Fibroblast of skin of right quadriceps (primary cell): ENCODE measurements around the gene GRB10.
"Not testable (repeated sequence)": the region's sequence is repeated elsewhere in the genome, so short reads cannot be mapped to it uniquely, and the experiment has no call there.

Experiments
- DNase-seq: peaks from one replicate; pipeline ENCODE4 v3.0.0-alpha.2; 2013

Gene GRB10

DNA sequence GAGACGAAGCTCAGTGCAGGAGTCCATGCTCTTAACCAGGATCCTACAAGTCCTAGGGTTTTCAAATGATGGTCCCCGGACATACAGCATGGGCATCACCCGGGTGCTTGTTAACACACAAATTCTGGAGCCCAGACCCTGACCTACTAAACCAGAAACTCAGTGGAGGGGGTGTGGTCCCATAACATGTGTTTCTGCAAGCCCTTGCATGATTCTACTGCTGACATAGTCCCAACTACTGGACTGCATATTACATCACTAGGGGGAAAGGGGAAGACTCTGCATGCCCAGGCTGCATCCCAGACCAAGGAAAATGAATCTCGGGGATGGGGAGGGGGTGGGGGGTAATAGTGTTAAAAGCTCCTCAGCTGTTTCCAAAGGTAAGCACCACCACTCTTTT, 40.3 kb downstream of the GRB10 start:
- DNase-seq, result no peak

DNA sequence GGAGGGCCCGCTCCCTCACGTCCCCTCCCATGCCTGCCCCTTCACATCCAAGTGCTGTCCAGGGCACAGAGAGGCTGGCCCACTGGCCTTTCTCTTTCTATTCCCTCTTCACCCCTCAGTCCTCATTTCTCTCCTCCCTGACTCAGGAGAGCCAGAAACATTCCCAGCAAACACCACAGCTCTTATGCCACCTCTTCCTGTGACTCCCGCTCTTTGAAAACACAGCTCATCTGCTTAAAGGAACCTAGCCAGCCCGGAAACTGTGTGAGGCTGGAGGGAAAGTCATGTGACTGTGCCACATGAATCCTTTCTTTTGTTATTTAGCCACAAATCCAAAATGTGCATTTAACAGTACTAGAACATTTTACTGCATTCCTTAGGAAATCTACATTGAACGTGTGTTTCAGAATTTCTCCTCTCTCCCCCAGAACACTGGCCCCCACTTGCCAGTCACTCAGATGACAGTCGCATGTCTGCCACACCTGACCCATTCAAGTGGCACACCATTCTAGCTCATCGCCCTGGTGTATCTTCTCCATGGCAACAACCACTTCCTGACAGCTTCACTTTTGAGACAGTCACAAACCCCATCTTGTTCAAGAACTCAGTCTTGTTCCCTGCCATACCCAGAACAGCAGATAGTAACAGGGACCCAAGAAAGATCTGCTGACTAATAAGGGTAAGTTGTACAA, 42.8 kb downstream of the GRB10 start:
- DNase-seq, result no peak

DNA sequence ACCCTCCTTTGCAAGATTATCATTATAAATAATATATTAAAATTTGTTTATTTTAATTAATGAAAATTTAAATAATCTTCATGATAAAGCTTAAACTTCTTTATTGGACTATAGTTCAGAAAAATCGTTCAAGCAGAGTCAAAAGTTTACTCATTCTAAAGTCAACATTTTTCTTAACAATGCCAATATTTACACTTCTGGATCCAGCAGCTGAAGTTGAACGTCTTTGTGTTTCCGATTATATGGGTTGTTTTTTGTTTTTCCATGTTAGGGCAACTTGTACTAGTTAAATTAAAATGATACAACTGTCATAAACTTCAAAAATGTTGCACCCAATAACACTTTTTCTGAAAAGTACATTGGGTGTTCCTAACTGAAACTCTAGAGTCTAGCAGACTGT, 43.8 kb downstream of the GRB10 start:
- DNase-seq, result no peak

DNA sequence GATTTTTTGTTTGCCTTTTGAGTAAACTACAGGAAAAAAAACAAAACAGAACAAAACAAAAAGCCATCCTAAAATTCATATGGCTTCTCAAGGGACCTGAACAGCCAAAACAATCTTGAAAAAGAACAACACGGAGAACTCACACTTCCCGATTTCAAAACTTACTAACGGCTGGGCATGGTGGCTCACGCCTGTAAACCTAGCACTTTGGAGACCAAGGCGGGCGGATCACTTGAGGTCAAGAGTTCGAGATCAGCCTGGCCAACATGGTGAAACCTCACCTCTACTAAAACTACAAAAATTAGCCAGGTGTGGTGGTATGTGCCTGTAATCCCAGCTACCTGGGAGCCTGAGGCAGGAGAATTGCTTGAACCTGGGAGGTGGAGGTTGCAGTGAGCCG, 46.9 kb downstream of the GRB10 start:
- not testable (repeated sequence) for DNase-seq

DNA sequence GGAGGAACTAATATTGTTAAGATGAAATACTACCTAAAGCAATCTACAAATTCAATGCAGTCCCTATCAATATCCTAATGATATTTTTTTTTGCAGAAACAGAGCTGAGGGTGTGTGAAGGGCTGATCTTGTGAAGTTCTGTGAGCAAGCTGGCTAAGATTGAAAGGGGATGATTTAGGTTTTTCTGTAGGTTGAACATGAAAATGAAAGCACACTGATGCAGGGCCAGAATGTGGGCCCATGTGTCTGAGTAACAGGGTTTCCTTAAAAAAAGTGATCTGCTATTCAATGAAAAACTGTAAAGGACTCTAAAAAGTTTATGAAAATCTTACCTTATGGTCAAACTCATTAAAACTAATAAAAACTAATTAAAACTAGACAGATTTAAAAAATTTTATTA, 47.4 kb downstream of the GRB10 start:
- no peak for DNase-seq

DNA sequence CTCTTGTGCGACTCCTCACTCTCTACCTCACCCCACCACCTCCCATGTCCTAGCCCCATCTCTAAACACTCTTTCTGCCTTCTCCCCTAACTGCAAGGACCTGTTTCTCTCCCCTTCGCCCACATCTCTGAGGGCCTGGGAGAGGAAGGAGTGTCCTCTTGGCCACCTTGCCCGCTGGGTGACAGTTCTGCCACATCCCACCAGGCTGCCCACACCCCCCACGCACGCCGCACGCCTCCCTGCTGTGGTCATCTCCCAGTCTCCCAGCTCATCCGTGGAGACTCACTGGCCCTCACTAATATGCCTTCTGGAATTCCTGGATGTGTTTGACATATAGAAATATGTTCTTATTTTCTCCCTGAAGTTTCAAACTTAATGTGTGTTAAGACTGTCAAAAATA, 48.5 kb downstream of the GRB10 start:
- DNase-seq, result no peak

DNA sequence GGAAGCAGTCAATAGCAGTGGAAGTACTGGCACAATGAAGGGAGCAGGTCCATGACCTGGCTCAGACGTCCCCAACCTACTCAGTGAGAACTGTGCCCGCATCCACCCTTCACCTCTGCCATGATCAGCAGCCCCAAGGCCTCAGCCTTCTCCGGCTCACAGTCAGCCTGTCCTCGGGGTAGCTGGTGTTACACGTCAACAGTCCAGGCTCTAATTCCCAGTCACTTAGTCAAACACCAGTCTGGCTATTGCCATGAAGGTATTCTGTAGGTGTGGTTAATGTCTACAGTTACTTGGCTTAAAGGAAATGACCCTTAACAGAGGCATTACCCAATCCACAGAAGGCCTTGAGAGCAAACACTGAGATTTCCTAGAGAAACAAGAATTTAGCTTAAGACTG, 49.1 kb downstream of the GRB10 start:
- DNase-seq, result no peak

DNA sequence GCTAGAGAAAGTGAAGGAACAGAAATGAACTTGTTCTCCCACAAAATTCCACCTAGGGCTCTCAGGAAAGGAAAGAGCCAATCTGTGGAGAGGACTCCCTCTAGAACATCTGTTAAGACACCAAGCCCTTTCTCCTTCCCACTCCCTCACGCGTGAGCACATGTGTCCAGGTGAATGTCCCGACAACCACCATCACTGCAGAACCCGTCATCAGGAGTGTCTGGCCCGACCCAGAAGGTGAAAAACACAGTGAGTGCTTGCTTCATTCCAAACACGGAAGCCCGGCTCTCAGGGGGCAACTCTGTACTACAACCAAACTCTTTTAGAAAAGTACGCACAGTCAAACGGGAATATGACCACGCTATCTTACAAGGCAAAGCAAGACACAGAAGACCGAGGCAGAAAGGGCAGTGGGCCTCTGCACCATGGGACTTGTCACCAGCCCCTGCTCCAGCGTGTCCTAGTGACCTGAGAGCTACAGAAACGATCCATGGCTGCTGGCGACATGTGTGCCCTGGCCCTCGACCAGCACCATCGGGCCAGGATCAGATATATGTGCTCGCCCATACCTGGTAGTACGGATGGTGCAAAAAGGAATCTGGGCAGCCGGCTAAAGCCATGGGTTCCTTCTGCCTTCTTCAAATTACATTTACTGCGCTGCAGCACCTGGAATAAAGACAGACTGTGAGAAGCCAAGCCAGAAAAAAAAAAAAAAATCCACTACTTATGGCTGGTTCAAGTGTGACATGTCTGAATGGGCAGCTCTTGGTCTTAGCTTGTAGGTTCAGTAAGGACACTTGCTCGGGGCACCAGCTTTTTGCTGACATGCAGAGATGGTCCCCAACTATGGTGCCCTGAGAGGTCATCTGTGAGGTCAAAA, 50.8 kb downstream of the GRB10 start:
- no peak for DNase-seq

DNA sequence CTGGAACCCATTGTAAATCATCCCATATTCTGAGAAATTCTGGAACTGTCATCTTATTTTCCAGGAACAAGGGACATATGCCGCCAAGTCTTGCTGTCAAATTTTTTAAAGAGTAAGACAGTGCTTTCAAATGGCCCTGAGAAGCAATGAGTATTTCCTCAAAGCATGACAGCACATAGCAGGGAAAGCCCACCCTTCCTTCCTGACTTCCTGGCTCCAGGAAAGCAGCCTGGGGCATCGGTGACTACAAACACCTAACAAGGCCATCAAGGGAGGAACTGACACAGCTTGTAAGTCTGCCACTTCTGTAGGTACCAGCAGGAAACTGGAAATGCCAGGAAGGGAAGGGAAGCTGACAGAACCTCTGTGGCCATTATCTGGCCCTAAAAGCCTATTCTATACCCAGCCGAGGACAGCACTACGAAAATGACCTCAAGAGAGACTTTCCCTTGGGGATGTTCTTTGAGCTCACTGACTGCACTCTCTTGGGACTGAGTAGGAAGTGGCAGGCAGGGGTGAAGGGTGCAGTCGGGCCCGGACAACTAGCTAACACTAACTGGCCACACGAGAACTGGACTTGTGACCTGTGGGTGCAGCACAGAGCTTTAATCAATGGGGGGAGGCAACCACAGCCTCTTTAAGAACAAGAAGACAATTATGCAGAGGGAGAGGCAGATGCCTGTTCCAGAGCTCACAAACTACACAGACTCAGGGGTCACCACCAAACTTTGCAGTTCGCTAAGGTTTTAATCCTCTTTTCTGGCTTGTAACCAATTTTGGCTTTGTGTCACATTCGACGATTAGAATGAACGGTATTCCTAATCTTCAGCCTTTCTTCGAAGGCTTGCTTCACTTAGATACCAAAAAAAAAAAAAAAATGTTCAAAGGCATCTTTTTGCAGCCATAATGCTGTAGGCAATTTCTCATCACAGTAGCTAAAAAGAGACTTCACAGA, 52.0 kb downstream of the GRB10 start:
- no peak for DNase-seq

DNA sequence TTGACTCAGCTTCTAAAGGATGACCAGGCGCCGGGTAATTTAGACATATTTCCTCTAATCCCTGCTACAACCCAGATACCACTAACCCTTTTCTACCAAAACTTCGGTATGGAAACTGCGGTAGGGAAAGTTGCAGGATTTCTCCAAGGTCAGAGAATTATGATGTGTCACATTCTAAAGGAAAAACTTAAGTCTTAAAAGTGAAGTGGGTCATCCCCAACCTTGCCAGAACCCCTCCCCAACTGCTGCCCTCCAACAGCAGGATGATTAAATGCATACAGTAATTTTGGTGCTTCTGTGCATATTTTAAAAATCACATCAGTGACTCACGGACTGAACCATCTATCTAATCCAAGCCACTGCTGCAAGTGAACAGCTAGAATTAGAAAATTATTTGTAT, 52.7 kb downstream of the GRB10 start:
- peak; percentile 80 for DNase-seq

DNA sequence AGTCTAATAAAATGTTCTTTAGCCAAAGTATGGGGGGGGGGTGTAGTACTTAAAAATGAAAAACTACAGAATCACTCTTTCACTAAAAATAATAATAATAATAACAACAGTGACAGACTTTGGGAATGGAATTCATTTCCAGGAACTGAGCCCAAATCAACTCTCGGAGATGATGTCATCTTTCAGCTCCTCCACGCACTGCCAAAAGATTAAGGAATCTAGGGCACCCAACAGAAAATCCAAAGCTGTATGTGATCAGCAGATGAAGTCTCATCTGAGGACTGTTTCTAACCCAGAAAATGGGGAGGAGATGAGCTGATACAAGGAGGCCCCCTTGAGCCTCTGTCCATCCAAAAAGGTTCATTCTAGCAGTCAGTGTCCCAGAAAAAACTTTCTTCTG, 54.5 kb downstream of the GRB10 start:
- peak; percentile 47 for DNase-seq

DNA sequence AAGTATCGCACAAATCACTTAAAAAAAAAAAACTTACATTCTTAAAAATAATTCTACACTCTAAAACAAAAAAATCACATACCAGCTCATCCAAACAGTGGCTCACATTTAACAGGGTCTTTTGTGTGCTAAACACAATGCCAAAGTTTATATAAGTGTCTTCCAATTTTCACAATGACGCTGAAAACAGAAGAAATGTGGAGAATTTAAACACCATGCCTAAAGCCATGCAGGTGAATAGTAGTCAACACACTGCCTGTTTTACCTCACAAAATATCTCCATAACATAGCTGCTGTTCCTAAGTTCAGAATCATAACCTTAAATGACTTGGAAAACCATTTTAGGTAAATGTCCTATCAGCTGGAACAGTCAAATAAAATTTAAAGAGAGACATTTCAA, 55.0 kb downstream of the GRB10 start:
- no peak for DNase-seq

DNA sequence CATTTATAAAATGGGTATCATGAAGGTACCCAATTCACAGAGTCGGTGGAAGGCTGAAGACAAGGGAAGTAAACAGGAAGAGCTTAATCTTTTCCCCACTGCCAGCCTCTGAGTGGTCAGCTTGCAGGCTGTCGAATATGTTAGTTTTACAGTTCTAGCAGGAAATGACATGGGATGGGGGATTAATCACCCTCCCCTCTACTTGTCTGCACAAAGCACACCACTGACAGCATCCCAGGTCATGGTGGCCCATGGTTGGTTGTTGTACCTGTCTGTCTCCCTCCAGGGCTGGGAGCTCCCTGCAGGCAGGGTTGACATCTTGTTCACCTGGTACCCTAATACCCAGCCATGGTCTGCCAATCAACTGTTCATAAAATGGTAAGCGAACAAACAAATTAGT, 55.6 kb downstream of the GRB10 start:
- no peak for DNase-seq

DNA sequence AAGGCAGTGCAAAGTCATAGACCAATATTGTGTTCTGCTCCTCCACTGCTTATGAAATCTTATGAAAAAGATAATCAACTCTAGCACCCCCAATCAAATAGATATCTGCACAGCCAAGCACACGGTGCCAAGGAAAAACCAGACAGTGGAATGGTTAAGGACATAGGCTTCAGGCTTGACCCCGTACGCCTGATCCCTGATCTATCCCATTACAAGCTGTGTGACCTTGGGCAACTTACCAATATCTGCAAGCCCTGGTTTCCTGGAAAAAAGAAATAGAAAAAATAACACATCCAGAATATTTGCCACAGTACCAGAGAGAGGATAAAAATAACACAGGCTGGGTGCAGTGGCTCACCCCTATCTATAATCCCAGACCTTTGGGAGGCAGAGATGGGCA, 56.9 kb downstream of the GRB10 start:
- no peak for DNase-seq

DNA sequence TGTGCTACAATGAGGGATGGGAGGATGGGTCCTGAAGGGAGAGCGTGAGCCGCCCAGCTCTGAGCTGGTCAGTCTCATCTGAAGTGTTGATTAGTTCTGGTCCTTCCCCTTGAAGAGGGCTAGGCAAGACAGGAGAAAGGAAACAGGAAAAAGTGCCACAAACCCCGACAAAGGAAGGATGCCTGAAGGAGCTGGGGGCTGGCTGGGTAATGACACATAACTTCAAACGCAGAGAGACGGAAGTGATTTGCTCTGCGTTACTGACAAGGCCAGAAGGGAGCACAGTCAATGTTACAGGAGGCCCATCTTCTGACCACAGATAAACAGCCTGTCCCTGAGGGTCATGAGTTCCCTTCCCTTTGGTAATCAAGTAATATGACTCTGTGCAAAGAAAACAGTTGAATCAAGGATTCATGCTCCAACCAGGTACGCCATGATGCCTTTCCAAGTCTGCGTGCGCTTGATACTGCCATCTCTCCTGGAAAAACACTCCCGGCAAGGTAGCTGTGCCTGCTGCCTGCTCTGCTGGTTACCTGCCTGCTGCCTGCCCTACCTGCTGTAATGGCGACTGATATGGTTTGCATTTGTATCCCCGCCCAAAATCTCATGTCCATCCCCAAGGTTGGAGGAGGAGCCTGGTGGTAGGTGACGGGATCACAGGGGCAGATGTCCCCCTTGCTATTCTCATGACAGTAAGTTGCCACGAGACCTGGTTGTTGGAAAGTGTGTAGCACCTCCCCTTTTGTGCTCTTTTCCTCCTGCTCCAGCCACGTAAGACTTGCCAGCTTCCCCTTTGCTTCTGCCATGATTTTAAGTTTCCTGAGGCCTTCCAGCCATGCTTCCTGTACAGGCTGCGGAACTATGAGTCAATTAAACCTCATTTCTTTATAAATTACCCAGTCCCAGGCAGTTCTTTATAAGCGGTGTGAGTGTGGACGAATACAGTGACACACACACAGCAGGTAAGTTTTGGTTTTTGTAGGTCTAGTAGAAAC, 57.9 kb downstream of the GRB10 start:
- no peak for DNase-seq

DNA sequence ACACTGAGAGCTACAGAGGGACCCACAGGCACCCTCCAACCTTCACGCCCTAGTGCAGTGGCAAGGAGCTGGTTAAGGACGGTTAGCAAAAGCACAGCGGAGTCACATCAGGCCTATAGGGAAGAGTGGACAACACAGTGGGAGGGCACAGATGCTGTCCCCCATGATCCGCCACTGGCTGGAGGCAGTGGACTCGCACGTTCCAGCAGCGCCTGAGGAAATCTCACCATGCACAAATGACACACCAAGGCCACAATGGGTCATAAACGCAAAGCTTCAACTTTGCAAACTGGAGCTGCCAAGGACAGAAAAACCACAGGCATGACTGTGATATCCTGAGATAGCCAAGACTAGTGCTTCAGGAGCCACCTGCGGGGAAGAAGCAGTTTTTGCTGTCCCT, 58.8 kb downstream of the GRB10 start:
- no peak for DNase-seq

DNA sequence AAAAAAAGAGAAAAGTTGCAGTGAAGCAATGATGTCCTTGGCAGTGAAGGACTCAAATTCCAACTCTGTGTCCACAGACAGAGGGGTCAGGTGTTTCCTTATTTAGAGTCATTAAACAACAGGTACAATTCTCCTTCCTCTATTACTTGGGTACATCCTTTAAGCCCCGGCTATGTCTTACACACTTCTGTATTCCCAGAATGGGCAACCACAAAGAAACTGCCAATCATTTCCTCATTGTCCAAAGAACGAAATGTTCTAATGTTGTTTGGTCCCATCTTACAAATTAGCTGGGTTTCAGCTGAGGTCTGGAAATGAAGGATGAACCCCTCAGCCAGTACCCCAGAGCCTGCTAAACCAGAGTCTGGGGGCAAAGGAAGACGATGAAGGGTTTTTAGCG, 59.5 kb downstream of the GRB10 start:
- DNase-seq, result no peak

DNA sequence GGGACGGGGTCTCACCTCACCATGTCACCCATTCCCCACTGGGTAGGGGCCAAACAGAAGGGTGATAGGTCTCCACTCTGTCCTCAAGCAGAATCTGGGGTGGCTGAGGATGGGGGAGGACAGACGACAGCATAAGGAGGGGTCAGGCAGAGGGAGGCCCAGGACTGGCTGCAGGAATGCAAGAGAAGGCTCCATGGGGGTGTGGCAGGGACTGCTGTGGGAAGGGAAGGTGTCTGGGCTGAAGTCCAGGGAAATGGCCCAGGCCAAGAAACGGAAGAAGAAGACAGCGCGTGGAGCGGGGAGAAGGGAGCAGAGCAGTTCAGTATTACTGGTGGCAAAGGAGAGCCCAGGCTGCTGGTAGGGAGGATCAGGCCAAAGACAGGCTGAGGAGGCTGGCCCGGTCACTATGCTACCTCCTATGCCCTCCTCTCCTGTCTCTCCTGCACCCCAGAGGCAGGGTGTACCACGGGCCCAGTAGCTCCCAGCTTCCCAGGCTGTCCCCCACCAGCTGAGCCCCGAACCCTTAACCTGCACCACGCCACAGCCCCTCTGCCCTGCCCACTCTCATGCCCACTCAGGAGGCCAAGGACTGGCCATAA, 60.9 kb downstream of the GRB10 start:
- no peak for DNase-seq

DNA sequence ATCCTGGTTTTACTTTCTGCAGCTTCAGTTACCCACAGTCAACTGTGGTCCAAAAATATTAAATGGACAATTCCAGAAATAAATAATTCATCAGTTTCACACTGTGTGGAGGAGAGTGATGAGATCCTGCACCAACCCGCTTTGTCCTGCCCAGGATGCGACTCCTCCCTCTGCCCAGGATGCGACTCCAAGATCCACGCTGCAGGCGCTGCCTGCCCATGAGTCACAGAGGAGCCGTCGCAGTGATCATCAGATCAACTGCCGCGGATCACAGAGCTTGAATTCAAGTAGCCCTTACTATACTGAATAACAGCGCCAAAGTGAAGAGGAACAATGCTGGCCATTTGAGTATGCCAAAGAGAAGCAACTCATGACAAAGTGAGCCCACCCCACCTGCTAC, 61.5 kb downstream of the GRB10 start:
- no peak for DNase-seq

DNA sequence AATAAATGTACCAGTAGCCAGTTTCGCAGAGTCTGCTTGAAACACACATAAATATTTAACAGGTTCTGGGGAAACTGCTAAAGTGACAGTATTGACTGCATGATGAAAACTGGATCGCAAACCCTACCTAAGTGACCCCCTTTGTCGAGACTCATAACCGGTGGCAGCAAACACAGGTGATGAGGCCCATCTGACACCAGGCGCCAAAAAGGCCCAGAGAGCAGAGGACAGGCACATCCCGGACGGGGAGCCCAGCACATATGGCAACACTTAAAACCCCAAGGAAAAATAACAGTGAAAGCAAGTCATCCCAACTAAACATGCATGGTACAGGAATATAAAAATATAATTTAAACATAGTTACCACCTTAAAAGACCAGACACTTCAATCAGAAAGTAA, 62.4 kb downstream of the GRB10 start:
- no peak for DNase-seq

DNA sequence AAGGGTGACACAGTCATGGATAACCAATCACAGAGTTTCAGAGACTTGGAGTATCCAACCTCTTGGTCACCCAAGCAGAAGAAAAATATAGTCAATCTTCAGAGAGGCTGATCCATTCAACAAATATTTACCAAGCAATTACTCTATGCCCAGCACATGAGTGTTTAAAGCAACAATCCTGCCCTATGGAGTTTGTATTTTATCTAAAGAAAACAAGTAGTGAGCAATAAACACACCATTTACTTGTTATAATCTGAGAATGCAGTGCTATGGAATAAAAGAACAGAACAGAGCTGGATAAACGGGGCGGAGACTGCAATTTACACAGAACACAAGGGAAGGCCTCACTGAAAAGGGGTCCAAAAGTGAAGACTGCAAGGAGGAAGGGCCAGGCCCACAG, 63.8 kb downstream of the GRB10 start:
- no peak for DNase-seq

DNA sequence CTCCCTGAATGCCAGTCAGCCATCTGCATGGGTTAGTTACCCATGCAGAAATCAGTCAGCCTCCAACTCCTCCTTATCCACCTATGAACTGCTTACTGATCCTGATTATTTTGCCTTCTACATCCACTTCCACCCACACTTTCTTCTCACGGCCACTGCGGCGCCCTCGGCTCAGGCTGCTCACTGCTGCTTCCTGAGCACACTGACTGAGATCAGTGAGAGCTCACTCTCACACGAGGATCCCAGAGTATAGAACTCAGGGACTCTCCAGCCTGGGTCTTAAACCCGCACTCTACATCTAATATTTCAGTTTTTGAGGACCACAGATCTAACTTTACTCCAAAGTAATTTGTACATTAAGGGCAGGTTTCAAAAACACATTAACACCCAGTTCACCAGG, 64.4 kb downstream of the GRB10 start:
- no peak for DNase-seq
